ENCODE data around the gene TMEM158. TPM values are rescaled to one million over a fixed set of nuclear protein-coding genes. Genes with fewer than 3 reads are reported as not detected.

The TMEM158 gene
- total RNA-seq, 1 experiment from 2014 or later: 152 TPM

- DNase-seq (ENCODE audit: low read depth): no peak
Observed at GRCh38 chr3:45232521-45232920, 6.4 kb upstream of the TMEM158 start.

GRCh38 chr3:45227946-45228345 is 1.9 kb upstream of the TMEM158 start:
- no peak for DNase-seq (ENCODE audit: low read depth)

GRCh38 chr3:45227071-45227820 is 1.2 kb upstream of the TMEM158 start:
- DNase-seq (ENCODE audit: low read depth): no peak

- peak; percentile 46 for DNase-seq (ENCODE audit: low read depth)
Observed at GRCh38 chr3:45225465-45226205, 452 bp downstream of the TMEM158 start.

GRCh38 chr3:45224824-45225464 is 1.1 kb downstream of the TMEM158 start:
- DNase-seq (ENCODE audit: low read depth): peak; percentile 78

GRCh38 chr3:45223889-45224727 is 2.0 kb downstream of the TMEM158 start:
- peak; percentile 49 for DNase-seq (ENCODE audit: low read depth)

GRCh38 chr3:45219694-45220093 is 6.4 kb downstream of the TMEM158 start:
- no peak for DNase-seq (ENCODE audit: low read depth)

- DNase-seq (ENCODE audit: low read depth): peak; percentile 84
Observed at GRCh38 chr3:45218578-45219390, 7.3 kb downstream of the TMEM158 start.

GRCh38 chr3:45216021-45216609 is 10.0 kb downstream of the TMEM158 start:
- DNase-seq (ENCODE audit: low read depth): no peak

GRCh38 chr3:45215466-45215865 is 10.6 kb downstream of the TMEM158 start:
- no peak for DNase-seq (ENCODE audit: low read depth)

GRCh38 chr3:45214061-45214680 is 11.9 kb downstream of the TMEM158 start:
- DNase-seq (ENCODE audit: low read depth): no peak

GRCh38 chr3:45212095-45212468 is 14.0 kb downstream of the TMEM158 start:
- no peak for DNase-seq (ENCODE audit: low read depth)

- no peak for DNase-seq (ENCODE audit: low read depth)
Observed at GRCh38 chr3:45211466-45212094, 14.5 kb downstream of the TMEM158 start.

GRCh38 chr3:45210308-45211041 is 15.6 kb downstream of the TMEM158 start:
- DNase-seq (ENCODE audit: low read depth): peak; percentile 92

- no peak for DNase-seq (ENCODE audit: low read depth)
Observed at GRCh38 chr3:45209526-45209925, 16.6 kb downstream of the TMEM158 start.

- no peak for DNase-seq (ENCODE audit: low read depth)
Observed at GRCh38 chr3:45208586-45208985, 17.5 kb downstream of the TMEM158 start.

GRCh38 chr3:45207446-45207845 is 18.6 kb downstream of the TMEM158 start:
- DNase-seq (ENCODE audit: low read depth): no peak

- DNase-seq (ENCODE audit: low read depth): peak; percentile 75
Observed at GRCh38 chr3:45205126-45205525, 21.0 kb downstream of the TMEM158 start.

- peak; percentile 91 for DNase-seq (ENCODE audit: low read depth)
Observed at GRCh38 chr3:45204136-45204535, 22.0 kb downstream of the TMEM158 start.

All from RPMI7951 (cell line).